NCI-H526 treated with DMSO at 0.1 percent for 48 hours (cell line): Measurements from ENCODE around the gene CDH4.
"Not testable (repeated sequence)": the region's sequence is repeated elsewhere in the genome, so short reads cannot be mapped to it uniquely, and the experiment has no call there.

Source experiments
- DNase-seq: peaks from one replicate; lab custom pipeline; 2025; lab: John Stamatoyannopoulos, UW

Gene CDH4

DNA sequence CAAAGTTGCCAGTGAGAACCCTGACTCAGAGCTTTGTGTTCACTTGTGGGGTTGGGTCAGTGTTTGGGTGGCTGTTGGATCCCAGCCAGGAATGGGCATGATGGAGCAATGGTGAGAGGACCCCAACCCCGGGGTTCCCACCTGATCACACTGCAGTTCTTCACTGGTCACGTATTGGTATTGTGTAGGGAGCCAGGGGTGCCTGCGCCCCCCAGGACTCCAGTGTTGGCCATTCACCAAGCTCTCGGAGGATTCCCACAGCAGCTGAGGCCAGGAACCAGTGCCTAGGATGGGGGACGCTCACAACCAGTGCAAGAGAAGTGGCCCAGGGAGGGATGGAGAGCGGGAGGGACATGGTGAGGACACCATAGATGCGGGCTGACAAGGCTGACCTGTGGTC, 207.2 kb downstream of the CDH4 start:
- DNase-seq: no peak

DNA sequence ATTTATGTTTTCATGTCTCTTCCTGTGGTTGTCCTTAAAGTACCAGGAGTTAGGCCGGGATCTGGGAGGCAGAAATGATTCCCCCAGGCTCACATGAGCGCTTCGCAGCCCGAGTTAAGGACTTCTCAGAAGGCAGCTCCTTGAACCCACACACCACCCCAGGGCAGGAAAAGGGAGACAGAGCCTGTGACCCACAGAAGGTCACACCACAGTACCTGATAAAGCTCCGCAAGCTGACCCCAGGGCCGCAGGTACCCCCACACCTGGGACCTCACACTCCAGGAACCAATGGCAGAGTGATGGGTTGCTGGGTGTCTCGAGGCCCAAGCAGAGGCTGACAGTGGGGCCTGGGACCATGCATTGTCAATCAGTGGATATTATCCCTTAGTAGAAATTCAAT, 207.6 kb downstream of the CDH4 start:
- no peak for DNase-seq

DNA sequence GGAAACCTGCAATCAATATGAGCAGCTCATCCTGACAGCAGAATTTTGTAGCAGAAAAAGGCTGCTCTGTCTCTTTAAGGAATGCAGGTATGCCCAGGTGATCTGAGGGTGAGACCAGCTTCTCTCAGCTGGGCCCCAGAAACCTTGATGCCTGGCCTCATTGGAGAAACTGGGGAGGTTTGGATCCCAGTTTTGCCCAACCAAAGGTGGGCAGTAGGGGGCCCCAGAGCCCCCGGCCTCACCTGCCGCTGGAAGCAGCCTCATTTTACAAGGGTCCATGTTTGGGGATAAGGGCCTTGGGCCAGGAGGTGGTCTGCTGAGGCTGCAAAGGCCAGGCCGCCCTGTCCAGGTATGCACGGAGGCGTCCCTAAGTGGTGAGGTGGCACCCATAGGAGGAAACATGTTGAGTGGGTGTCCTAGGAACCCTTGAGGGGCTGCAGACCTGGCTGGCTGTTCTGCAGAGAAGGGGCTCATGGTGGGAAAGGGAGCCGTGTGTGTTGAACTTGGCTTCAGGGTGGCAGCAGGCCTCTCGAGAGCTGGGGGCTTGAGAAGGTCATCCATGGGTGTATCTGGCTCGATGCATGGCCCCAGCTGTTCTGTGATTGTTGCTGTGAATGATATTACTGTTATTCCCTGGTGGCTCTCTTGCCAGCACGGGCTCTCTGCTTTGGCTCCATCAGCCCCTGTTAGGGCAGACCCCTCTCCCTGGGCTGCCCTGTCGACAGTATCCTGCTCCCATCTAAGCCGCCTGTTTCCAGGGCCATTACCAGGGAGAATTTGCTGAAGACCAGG, 208.4 kb downstream of the CDH4 start:
- no peak for DNase-seq

DNA sequence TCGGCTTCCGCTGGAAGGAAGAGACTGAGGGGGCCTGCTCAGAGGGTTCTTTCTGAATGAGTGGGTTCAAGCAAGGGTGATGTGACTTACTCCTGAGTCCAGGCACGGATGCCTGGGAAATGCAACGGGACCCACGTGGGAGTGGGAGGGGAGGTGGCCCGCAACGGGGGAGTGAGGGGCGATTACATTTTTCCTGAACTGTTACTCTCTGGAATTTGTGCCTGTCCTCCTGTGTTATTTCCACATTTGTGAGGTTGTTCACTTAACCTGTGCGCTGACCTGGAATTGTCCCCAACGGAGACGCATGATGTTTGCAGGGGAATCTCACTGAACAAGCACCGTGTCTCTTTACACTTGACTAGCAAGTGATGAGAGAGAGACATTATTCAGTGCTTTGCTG, 209.4 kb downstream of the CDH4 start:
- no peak for DNase-seq

DNA sequence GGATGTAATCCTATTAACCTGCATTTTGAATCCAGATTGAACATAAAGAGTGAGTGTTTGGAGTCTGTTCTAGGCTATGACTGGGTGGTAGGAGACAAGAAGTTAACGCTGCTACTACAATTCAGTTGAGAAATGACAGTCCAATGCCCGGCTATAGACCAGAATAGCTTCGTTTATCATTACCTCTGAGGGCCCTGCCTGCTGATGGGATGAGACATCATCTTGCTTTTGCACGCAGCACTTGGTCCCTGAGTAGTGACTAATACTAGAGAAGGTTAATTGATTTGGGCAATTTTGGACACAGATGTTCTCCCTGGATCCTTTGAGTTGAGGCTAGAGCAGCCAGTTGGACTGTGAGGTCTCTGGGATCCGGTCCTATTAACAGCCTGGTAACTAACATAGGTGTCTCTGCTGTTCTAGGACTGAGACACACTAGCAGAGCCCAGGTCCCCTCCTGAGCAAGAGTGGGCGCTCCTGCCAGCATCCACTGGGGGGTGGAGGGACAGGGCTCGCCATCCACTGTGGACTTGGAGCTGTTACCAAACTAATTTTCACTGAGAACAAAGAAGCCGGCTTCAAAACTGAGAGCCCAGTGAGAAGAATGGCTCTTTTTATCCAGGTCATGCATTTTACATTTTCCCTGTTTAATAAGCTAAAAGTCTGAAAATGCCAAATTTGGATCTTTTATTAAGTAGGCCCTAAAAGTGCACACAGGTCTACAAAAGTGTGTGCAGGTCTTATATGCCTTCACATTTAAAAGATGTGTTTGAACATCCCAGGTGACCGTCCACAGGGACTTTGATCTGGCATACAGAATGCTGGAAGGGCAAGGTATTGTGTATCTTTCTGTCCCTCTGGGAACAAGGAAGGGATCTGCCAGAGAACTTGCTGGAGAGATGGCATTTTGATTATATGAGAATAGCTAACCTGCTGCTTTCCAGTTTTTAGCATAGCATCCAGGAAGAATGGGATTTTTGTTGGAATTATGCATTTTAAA, 212.5 kb downstream of the CDH4 start:
- DNase-seq: no peak

DNA sequence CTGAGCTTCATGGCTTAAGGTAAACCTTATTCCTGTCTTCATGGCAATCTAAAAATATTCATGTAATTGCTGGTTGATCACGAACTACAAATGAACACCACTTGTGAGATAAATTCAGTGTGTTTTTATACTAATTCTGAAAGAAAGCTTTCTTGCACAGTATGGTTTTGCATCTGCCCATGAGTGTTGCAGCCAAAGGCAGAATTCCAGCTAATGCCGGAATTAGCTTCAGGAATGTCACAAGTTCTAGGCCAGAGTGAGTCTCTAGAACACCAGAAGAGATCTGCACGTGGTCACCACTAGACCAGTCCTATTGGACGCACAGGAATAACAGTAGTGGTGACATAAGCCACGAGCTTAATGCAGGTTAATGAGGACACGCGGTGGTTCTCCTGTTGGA, 223.7 kb downstream of the CDH4 start:
- no peak for DNase-seq

DNA sequence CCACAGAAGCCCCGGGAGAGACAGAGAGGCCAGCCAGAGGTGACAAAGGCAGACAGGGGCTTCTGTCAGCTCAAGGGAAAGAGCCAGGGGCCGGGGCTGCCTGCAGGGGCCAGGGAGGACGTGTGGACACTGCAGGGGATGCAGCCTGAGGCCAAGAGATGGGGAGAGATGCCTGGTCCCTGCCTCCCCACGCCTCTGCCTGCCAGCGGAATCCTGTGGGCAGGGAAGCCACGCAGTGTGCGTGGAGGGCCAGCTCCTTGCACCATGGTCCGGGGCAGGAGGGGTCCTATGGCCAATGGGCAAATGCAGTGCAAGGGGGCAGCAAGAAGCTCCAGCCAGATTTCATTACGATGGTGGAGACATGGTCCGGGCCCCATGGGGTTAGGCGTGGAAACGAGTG, 224.9 kb downstream of the CDH4 start:
- DNase-seq: no peak

DNA sequence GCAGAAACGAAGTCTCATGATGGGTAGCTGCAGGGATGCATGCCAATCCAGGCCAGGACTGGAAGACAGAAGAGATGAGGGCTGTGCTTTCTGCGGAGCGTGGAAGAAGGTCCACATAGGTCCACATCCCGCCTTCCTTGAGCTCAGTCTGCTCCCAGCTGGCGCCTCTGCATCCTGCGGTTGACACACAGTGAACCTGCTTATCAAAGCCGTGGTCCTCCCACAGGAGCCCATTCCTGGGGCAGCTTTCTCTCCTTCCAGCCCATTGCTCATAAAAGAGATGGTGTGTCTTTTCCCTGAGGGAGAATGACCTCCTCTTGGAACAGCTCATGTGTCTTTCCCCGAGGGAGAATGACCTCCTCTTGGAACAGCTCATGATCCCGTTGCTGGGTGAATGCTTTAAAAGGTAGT, 225.4 kb downstream of the CDH4 start:
- DNase-seq: no peak

DNA sequence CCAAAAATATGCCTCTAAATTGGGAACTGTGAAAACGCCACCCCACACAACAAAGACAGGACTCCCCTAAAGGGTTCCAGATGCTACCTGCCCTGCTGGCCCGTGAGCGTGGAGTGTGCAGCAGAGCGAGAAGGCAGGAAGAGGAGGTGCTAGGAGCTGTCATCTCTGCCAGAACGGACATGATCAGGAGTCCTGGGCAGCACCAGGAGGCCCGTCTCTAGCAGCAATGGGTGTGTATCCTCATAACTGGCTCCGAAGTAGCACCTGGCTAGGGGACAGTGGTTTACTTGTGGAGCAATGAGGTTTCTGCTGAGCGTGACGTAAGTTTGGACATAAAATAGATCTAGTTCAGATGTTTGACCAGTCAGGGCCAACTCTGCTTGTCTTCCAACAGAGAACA, 226.0 kb downstream of the CDH4 start:
- DNase-seq: no peak

DNA sequence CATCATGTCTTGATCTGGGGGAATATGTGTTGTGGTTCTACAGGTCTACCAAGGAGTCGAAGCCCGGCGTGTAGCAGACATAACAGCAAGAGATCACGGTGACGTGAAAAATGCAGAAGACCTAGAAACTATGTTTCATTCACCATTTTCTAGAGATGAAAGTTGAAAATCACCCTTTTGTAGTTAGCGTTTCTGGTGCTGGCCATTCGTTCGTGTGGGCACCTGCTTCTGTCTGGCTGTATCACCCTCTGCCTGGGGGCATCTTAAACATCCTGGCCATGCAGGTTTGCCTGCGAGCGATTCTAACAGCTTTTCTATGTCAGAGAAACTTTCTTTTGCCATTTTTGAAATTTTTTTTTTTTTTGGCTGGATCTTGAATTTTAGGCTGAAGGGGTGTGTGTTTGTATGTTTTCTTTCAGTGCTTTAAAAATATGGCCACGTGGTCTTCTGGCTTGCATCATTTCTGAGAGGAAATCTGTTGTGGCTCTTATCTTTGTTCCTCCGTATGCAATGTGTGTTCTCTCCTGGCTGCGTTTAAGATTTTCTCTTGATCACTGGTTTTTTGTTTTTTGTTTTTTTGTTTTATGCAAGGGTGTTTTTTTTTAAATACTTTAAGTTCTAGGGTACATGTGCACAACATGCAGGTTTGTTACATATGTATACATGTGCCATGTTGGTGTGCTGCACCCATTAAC, 226.7 kb downstream of the CDH4 start:
- no peak for DNase-seq

DNA sequence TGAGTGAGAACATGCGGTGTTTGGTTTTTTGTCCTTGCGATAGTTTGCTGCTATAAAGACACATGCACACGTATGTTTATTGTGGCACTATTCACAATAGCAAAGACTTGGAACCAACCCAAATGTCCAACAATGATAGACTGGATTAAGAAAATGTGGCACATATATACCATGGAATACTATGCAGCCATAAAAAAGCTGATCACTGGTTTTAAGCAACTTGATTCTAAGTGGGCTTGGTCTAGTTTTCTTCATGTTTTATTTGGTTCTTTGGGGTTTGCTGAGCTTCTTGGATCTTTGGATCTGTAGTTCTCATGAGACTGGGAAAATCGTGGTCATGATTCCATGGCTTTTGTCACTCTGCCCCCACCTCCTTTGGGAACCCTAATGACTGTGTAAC, 227.4 kb downstream of the CDH4 start:
- DNase-seq: not testable (repeated sequence)

DNA sequence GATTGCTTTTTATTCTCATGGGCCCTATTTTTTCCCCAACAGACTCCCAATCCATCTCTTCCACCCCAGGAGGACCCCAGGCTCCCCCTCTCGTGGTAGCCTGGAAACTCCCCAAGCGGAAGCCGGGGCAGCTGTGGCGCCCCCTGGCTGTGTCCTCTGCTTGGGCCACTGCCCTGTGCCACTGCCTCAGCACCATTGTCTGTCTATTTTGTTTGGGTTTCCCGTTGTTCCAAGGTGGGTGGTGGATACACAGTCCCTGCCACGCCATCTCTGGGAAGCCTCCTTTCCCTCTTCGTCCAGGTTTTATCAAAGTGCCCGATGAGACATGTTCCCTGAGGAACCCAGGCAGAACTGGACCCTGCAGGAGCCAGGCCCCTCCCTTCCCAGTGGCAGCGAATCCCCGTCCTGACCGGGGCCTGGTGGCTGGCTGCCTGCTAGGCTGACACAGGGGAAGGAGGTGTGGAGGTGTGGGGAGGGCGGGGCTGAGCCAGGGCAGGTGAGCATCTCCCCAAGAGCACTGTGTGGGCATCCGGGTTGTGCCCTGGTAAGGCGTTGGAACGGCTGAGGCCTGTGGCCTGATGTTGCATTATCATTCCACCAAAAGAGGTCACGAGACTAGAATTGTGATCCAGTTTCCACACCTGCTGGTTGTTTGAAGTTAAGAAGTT, 228.2 kb downstream of the CDH4 start:
- DNase-seq: no peak

DNA sequence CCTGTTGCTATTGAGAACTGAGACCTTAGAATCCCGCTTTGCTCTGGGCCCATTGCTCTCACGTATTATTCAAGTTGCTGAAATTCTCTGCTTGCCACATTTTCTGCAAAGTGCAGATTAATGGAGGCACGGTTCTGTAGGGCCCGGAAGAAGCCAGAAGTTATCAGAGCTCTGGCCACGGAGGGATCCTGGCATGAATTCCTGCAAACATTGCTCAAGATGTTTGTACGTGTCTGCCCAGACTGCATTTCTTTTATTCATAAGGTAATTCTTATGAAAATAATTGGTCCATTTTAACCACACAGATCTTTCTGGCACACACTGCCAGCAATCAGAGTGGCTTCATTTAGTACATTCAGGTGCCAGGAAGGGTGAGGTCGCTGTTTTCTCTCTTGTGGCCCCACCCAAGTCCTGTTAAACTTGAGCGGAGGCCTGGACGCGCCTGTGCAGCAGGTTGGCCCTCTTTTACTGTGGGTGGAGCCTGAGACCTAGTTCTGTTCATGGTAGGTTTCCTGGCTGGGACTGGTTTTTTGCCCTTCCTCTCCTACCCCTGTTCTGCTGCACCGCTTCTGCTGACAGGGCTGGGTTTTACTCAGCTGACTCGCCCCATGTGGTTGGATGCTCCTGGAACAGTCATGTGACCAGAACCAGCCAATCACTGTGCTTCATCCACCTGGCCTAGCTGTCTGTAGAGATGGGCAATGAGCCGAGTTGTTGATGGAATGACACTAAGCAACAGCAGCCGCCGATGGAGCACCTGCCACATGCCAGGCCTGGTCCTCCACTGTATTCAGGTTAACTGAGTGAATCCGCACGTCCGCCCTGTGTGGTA, 230.2 kb downstream of the CDH4 start:
- no peak for DNase-seq

DNA sequence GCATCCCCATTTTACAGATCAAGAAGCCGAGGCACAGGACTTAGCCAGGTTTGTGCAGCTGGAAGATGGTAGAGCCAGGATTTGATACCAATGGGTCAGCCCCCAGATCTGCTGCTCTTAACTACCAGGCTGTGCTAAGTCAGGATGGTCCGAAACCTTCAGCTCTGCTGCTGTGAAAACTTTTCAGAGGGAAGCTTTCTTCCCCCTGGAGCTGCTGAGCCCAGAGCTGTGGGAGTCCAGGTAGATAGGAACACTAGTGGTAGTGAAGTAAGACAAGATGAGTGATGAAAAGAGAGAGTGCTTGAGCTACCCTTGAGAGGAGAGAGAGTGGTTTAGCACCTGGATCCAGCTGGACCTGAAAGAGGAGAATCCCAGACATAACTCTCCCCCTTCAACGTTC, 230.8 kb downstream of the CDH4 start:
- DNase-seq: no peak

DNA sequence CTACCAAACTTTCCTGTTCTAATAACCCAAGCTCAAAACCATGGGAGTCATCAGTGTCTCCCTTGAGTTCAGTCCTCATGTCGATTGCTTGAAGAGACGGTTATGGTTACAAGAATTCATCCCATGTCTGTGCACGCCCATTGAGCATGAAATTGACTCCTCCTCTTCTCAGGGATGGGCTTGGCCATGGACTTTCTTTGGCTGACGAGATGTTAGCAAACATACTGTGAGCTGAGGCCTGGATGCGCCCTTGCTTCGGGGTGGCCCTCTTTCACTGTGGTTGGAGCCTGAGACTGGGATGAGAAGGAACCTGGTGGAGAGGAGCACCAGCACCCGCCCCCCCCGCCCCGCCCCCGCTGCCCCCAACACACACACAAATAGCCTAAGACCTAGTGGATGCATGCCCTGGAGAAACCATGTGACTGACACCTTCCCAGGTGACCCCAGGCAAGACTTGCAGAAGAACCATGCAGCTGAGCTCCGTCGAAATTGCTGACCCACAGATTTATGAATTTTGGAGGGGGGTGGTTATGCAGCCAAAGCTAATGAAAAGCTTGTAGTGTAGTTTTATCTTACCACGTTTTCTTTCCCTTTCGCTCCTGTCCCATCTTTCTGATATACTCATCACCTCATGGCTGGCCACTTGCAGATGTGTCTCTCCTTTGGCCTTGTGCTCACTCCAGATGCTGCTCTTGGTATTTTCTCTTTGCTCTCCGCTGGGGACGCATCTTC, 231.4 kb downstream of the CDH4 start:
- DNase-seq: no peak

DNA sequence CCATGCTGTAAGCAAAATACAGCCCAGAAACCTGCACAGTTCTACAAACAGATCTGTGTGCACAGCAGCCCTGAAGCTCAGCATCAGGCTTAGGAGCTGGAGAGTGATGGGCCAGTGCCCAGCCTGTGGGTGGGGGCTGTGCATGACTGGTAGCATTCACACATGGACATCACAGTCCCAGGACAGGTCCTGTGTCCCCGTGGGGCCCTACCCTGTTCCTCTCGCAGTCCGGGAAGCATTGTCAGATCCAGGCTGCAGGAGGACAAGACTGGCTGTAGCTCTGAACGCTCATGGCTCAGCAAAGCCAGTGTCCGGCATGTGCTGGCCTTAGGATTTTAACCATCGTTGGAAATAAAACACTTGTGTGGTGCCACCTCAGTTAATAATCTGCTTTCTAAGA, 234.1 kb downstream of the CDH4 start:
- DNase-seq: no peak

DNA sequence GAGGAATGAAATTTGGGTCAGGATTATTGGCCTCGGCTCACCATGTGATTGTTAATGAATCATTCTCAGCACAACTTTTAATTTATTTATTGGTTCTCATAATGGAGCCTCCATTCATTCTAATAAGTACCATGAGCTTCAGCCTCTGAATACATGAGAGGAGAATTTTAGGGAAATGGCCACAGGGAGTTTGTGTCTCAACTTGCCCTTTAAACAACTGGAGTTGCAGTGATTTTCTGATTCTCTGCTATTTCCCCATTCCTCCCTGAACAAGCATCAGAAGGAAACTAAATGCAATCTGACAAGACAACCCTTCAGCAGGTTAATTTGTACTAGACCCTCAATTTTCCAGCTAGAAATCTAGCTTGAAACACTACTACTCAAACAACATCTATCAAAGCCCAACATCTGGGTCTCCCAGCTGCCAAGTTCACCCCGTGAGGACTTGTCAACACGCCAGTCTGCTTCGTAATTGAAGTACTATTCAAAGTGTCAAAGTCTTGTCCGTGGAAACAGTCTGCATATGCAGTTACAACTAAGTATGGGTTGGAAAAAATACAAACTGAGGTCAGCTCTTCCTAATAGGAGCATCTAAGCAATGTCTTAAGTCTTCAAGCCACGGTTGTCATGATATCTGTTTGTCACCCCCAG, 235.4 kb downstream of the CDH4 start:
- DNase-seq: no peak

DNA sequence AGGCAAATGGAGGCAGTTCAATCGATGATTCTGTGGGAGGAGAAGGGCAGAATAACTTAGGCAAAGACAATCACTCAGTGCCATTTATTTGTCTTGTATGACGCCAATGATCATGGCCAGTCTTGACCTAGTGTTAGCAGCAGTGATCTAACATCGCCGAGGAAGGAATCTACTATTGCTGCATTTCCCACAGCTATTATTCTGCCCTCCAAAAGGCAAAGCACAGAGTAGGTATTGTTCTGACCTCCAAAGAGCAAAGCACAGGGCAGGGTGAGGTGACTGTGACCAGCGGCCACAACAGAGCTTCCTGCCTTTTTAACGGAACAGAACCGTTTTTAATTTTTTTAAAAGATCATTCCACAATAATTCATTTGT, 235.9 kb downstream of the CDH4 start:
- DNase-seq: no peak

DNA sequence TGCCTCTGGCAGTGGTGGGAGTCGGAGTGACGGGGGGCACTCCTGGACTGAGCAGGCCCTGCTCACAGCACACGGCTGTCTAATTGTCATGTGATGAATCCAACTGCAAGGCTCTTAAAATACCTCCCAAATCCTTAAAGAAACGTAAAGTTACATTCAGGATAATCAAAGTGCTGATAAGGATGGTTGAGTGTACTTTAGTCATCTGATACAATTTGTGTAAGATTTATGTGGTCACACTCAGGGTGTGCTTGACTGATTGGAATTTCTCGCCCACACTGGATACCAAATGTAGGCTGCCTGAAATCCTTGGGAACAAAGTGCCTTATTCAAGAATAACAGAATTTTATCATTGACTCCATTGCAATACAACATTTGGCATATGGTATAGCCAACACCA, 238.7 kb downstream of the CDH4 start:
- no peak for DNase-seq

DNA sequence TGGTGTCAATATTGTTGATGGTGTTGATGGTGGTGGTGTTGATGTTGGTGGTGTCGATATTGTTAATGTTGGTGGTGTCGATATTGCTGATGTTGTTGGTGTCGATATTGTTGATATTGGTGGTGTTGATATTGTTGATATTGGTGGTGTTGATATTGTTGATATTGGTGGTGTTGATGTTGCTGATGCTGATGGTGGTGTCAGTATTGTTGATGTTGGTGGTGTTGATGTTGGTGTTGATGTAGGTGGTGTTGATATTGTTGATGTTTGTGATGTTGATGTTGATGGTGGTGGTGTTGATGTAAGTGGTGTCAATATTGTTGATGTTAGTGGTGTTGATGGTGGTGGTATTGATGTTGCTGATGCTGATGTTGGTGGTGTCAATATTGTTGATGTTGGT, 240.0 kb downstream of the CDH4 start:
- no peak for DNase-seq
